HepG2 (cell line): ENCODE measurements around the gene IPO13. TPM values are rescaled to one million over a fixed set of nuclear protein-coding genes. Genes with fewer than 3 reads are reported as not detected.
A peak's percentile ranks its signal among the peaks of the same experiment; 100 is the strongest.

Experiments used
- ARNTL ChIP-seq: sonication (generic); formaldehyde crosslinking; IDR thresholded peaks from 2 replicates; pipeline ENCODE4 v1.4.0; 2020; ENCODE audit warnings: mild to moderate bottlenecking, missing genetic modification reagents
- BRCA1 ChIP-seq: sonication (generic); formaldehyde crosslinking; IDR thresholded peaks from 2 replicates; pipeline ENCODE4 v1.4.0; 2020; ENCODE audit warnings: missing genetic modification reagents
- FOSL2 ChIP-seq: sonication (generic); formaldehyde crosslinking; IDR thresholded peaks from 2 replicates; pipeline ENCODE4 v1.4.0; 2020; ENCODE audit warnings: missing genetic modification reagents
- FOXO1 ChIP-seq: sonication (generic); formaldehyde crosslinking; IDR thresholded peaks from 2 replicates; pipeline ENCODE4 v1.4.0; 2020; ENCODE audit warnings: missing genetic modification reagents
- NFATC3 ChIP-seq: sonication (generic); formaldehyde crosslinking; IDR thresholded peaks from 2 replicates; pipeline ENCODE4 v1.5.1; 2020; ENCODE audit warnings: mild to moderate bottlenecking, missing genetic modification reagents
- PAWR ChIP-seq: sonication (generic); formaldehyde crosslinking; IDR thresholded peaks from 2 replicates; pipeline ENCODE4 v1.4.0; 2020; ENCODE audit warnings: missing genetic modification reagents, mild to moderate bottlenecking, borderline replicate concordance
- SP4 ChIP-seq: sonication (generic); formaldehyde crosslinking; IDR thresholded peaks from 2 replicates; pipeline ENCODE4 v1.8.1; 2023; ENCODE audit warnings: mild to moderate bottlenecking, missing genetic modification reagents
- STAT6 ChIP-seq: sonication (generic); formaldehyde crosslinking; IDR thresholded peaks from 2 replicates; pipeline ENCODE4 v1.4.0; 2020; ENCODE audit warnings: missing genetic modification reagents, mild to moderate bottlenecking, borderline replicate concordance
- TRAFD1 ChIP-seq: sonication (generic); formaldehyde crosslinking; IDR thresholded peaks from 2 replicates; pipeline ENCODE4 v1.5.1; 2020; ENCODE audit warnings: missing genetic modification reagents, mild to moderate bottlenecking, borderline replicate concordance
- ZFP41 ChIP-seq: sonication (generic); formaldehyde crosslinking; IDR thresholded peaks from 2 replicates; pipeline ENCODE4 v1.4.0; 2020; ENCODE audit warnings: mild to moderate bottlenecking, missing genetic modification reagents, borderline replicate concordance
- ZNF235 ChIP-seq: sonication (generic); formaldehyde crosslinking; IDR thresholded peaks from 2 replicates; pipeline ENCODE4 v1.8.1; 2023; ENCODE audit warnings: mild to moderate bottlenecking, missing genetic modification reagents, borderline replicate concordance
- ZNF263 ChIP-seq: sonication (generic); formaldehyde crosslinking; IDR thresholded peaks from 2 replicates; pipeline ENCODE4 v1.4.0; 2020; ENCODE audit warnings: missing genetic modification reagents
- ZNF333 ChIP-seq: sonication (generic); formaldehyde crosslinking; IDR thresholded peaks from 2 replicates; pipeline ENCODE4 v1.4.0; 2020; ENCODE audit warnings: mild to moderate bottlenecking, missing genetic modification reagents, borderline replicate concordance
- ZNF383 ChIP-seq: sonication (generic); formaldehyde crosslinking; IDR thresholded peaks from 2 replicates; pipeline ENCODE4 v1.4.0; 2020; ENCODE audit warnings: missing genetic modification reagents, mild to moderate bottlenecking, borderline replicate concordance
- ZNF547 ChIP-seq: sonication (generic); formaldehyde crosslinking; IDR thresholded peaks from 2 replicates; pipeline ENCODE4 v1.5.1; 2020; ENCODE audit warnings: mild to moderate bottlenecking, missing genetic modification reagents
- ZNF567 ChIP-seq: sonication (generic); formaldehyde crosslinking; IDR thresholded peaks from 2 replicates; pipeline ENCODE4 v1.8.1; 2023; ENCODE audit warnings: mild to moderate bottlenecking, missing genetic modification reagents, borderline replicate concordance
- ZNF704 ChIP-seq: sonication (generic); formaldehyde crosslinking; IDR thresholded peaks from 2 replicates; pipeline ENCODE4 v1.8.1; 2023; ENCODE audit warnings: mild to moderate bottlenecking, inconsistent platforms, moderate library complexity, missing genetic modification reagents, borderline replicate concordance
- ZNF737 ChIP-seq: sonication (generic); formaldehyde crosslinking; IDR thresholded peaks from 2 replicates; pipeline ENCODE4 v1.5.0; 2020; ENCODE audit warnings: missing genetic modification reagents, mild to moderate bottlenecking, borderline replicate concordance
- ZNF792 ChIP-seq: IDR thresholded peaks from 2 replicates; pipeline ENCODE4 v1.6.1; 2016
- ZSCAN21 ChIP-seq: sonication (generic); formaldehyde crosslinking; IDR thresholded peaks from 2 replicates; pipeline ENCODE4 v1.8.0; 2022; ENCODE audit warnings: mild to moderate bottlenecking, missing genetic modification reagents, moderate library complexity, borderline replicate concordance
- ZXDC ChIP-seq: sonication (generic); formaldehyde crosslinking; IDR thresholded peaks from 2 replicates; pipeline ENCODE4 v1.5.0; 2020; ENCODE audit warnings: mild to moderate bottlenecking, missing genetic modification reagents
- polyA plus RNA-seq, 8 experiments: library from polyadenylated mRNA; depleted of rRNA in 3 of 8; stranded (reverse) in 7 of 8; unstranded in 1 of 8; fragments of >200 nt; fragmentation: Illumina TruSeq in 4 of 8; extraction: Trizol in 4 of 8; gene quantifications; 2 replicates each; pipeline versions ENCODE4 v1.2.1 to v1.2.3, GENCODE V29; 2011 to 2016; ENCODE audit warnings: low read depth in 4 of 8, missing spikeins in 1 of 8, mixed read lengths in 1 of 8; ENCODE audit not compliant: insufficient read depth in 1 of 8
- total RNA-seq, 5 experiments: library from RNA; depleted of rRNA; stranded (reverse); fragments of >200 nt; fragmentation: Illumina TruSeq; extraction: Trizol; gene quantifications; 2 replicates each; pipeline ENCODE4 v1.2.3, GENCODE V29; 2016; ENCODE audit warnings: low read depth in 1 of 5

Gene IPO13
- total and polyA plus RNA-seq, 2 of the 13 experiments (the other 11 are each of a cell fraction or from before 2014, with no cell fraction given), result 12.9 to 15.6 TPM

GRCh38 chr1:43947061-43947873, 517 bp downstream of the IPO13 start (continued):
- TF ChIP-seq TRAFD1 (CRISPR knock-in tag), result no peak
- no peak for TF ChIP-seq NFATC3 (CRISPR knock-in tag)
- TF ChIP-seq ZSCAN21 (CRISPR knock-in tag), result peak; percentile 5; the same call in 1 of the 2 replicates
- TF ChIP-seq ZNF737, result no peak
- no peak for TF ChIP-seq SP4 (CRISPR knock-in tag)
- TF ChIP-seq BRCA1 (CRISPR knock-in tag), result no peak
- no peak for TF ChIP-seq FOXO1 (CRISPR knock-in tag)
- TF ChIP-seq PAWR (CRISPR knock-in tag), result no peak
- 0 out of 2 replicates have a peak, but pooled peaks have one; percentile 23 for TF ChIP-seq ZNF567 (CRISPR knock-in tag)
- TF ChIP-seq ZNF333 (CRISPR knock-in tag), result peak; percentile 78; the same call in 1 of the 2 replicates
- 0 out of 2 replicates have a peak, but pooled peaks have one; percentile 40 for TF ChIP-seq ZNF235 (CRISPR knock-in tag)
- 0 out of 2 replicates have a peak, but pooled peaks have one; percentile 11 for TF ChIP-seq STAT6
- peak; percentile 2; the same call in 1 of the 2 replicates for TF ChIP-seq FOSL2
- TF ChIP-seq ZXDC (CRISPR knock-in tag), result peak; percentile 76; the same call in 1 of the 2 replicates
- TF ChIP-seq ZNF792 (CRISPR knock-in tag), result no peak
- TF ChIP-seq ZNF383 (CRISPR knock-in tag), result no peak
- TF ChIP-seq ZNF263 (CRISPR knock-in tag), result no peak; the same call in none of the 2 replicates
- TF ChIP-seq ARNTL, result no peak
- TF ChIP-seq ZNF704, result no peak; the same call in 1 of the 2 replicates
- no peak for TF ChIP-seq ZNF547 (CRISPR knock-in tag)
- 0 out of 2 replicates have a peak, but pooled peaks have one; percentile 84 for TF ChIP-seq ZFP41 (CRISPR knock-in tag)
